ENCODE results near the gene PPP2R2B.

- no peak for TF ChIP-seq CTCF (conservative IDR thresholded peaks at IDR 0.05; ENCODE audit: low read depth, low read length)
- no peak for TF ChIP-seq EZH2 (IDR thresholded peaks at IDR 0.05; ENCODE audit: borderline replicate concordance, low read depth, low read length, poor library complexity, severe bottlenecking)
These were observed 134.3 kb downstream of the PPP2R2B start for GRCh38 chr5:146744068-146744745.
